OCI-LY7 (cell line): ENCODE measurements around the gene GPATCH2L.

Experiments
- CTCF ChIP-seq: fragments of 200-600 bp; sonication (generic); conservative IDR thresholded peaks from 2 replicates; pipeline ENCODE4 v1.5.1; 2014; ENCODE audit warnings: mild to moderate bottlenecking, antibody characterized with exemption, low read length, moderate library complexity, mixed read lengths
- EZH2phosphoT487 ChIP-seq: fragments of 200-600 bp; sonication (generic); IDR thresholded peaks from 2 replicates; pipeline ENCODE4 v1.6.1; 2018; ENCODE audit warnings: low read depth, borderline replicate concordance, mild to moderate bottlenecking, mixed run types, antibody characterized with exemption, low read length, moderate library complexity, mixed read lengths

DNA sequence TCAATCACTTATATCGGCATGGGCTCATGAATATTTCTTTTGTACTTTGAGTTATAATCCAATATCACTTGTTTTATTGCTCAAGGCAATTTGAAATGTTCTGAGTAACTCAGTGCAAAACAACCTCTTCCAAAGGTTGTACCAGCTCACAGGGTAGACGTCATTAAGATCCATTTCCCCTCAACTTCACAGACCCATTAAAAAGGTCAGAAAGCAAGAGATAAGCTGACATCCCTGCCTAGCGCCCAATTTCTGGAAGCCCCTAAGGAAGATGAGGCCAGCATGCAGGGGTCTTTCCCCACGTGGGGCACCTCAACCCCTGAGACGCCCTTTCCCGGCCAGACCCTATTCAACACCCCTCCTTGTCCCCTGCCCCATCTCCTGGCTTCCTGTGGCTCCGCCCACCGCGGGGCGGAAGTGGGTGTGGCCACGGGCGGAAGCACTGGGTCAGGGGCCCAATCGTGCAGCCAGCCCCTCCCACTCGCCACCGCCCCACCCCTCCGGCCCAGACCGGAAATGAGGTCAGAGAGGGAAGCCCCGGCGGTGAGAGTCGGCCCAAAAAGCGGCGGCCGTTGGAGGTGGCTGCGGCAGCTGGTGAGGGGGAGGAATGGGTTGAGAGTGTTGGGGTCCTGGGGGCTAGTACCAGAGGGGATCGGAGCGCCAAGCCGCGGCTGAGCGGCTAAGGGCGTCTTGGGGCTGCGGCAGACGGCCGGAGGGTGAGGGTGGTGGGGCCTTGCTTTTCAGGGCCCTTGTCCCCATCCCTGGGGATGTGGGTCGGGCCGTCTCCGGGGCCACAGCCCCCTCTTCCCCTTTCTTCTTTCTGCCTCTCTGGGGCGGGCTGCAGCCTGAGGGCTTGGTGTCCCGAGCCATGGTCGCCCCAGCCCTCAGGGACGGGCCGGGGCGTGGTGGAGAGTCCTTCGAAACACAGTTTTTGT lies at the start of gene GPATCH2L:
- TF ChIP-seq CTCF = no peak
- TF ChIP-seq EZH2phosphoT487 = no peak
